Thyroid gland (tissue), 4 donors: ENCODE data around the gene UBL7.

Experiments
- POLR2A ChIP-seq, 2 donors: fragments of 450-650 bp; IDR thresholded peaks; one replicate each; pipeline ENCODE4 v1.6.1; 2017; ENCODE audit warnings: antibody characterized with exemption in 2 of 2, mild to moderate bottlenecking in 2 of 2, moderate library complexity in 1 of 2
- TF ChIP-seq, protein P1 (sequence below), 6 experiments: fragments of 200-600 bp in 3 of 6; fragments of 450-650 bp in 3 of 6; sonication (generic) in 3 of 6; IDR thresholded peaks; one replicate each; pipeline ENCODE4 v1.5.1; 2016 to 2019; ENCODE audit warnings: antibody characterized with exemption in 6 of 6, mild to moderate bottlenecking in 2 of 6, inconsistent platforms in 1 of 6, moderate library complexity in 1 of 6

DNA sequence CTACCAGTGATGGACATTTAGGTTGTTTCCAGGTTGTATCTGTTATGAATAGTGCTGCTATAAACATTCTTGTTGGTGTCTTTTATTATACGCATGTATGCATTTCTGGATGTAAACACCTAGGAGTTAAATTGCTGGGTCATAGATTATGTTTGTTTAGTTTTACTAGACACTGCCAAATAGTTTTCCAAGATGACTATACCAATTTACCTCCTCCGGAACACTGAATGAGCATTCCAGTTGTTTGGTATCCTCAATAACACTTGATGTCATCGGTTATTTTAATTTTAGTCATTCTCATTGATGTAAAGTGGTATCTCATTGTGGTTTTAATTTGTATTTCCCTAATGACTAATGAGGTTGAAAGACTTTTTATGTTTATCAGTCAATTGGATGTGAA is 43.5 kb upstream of the UBL7 start:
- TF ChIP-seq, protein P1, sequence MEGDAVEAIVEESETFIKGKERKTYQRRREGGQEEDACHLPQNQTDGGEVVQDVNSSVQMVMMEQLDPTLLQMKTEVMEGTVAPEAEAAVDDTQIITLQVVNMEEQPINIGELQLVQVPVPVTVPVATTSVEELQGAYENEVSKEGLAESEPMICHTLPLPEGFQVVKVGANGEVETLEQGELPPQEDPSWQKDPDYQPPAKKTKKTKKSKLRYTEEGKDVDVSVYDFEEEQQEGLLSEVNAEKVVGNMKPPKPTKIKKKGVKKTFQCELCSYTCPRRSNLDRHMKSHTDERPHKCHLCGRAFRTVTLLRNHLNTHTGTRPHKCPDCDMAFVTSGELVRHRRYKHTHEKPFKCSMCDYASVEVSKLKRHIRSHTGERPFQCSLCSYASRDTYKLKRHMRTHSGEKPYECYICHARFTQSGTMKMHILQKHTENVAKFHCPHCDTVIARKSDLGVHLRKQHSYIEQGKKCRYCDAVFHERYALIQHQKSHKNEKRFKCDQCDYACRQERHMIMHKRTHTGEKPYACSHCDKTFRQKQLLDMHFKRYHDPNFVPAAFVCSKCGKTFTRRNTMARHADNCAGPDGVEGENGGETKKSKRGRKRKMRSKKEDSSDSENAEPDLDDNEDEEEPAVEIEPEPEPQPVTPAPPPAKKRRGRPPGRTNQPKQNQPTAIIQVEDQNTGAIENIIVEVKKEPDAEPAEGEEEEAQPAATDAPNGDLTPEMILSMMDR (IDR thresholded peaks at IDR 0.05), result no peak
- no peak for TF ChIP-seq POLR2A (IDR thresholded peaks at IDR 0.05)
